ENCODE data around the gene ZNF460.

Gene ZNF460

DNA sequence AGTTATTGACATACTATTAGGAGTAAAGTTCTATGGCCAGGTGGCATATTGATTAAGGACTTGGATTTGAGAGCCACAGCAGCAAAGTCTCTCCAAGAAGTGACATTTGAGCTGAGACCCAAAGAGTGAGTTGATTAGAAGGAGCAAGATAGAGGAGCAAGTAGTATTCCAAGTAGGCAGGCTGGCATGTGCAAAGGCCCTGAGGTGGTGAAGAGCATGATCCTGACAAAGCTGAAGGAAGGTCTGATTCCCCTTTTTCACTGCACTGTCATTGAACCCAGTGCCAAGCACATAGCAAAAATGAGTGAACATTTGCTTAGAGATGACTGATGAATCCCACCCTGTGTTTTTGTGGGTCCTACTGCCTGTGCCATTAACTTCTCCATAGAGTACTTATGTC lies 44.7 kb downstream of the ZNF460 start:
- in situ Hi-C loops (cut with HindIII; ENCODE audit: low pct_unique_long_range_greater_than_20kb, low sequenced_read_pairs) = no loop called here
- TF ChIP-seq JUND (IDR thresholded peaks at IDR 0.05; ENCODE audit: low read depth) = no peak
- DNase-seq (ENCODE audit: low read depth in 1 of 2, low spot score in 1 of 2) = no peak

GRCh38 chr19:57327993-57328392 lies 47.7 kb downstream of the ZNF460 start:
- no peak for DNase-seq (ENCODE audit: low read depth in 1 of 2, low spot score in 1 of 2)
- in situ Hi-C loops (cut with HindIII; ENCODE audit: low pct_unique_long_range_greater_than_20kb, low sequenced_read_pairs) = no loop called here
- TF ChIP-seq JUND (IDR thresholded peaks at IDR 0.05; ENCODE audit: low read depth) = no peak

GRCh38 chr19:57334191-57334590 lies 53.9 kb downstream of the ZNF460 start:
- peak in 1 of 2 experiments; percentile 85 for DNase-seq (ENCODE audit: low read depth in 1 of 2, low spot score in 1 of 2)
- TF ChIP-seq JUND (IDR thresholded peaks at IDR 0.05; ENCODE audit: low read depth) = no peak
- in situ Hi-C loops (cut with HindIII; ENCODE audit: low pct_unique_long_range_greater_than_20kb, low sequenced_read_pairs) = no loop called here

- DNase-seq (ENCODE audit: low read depth in 1 of 2, low spot score in 1 of 2) = peak in 1 of 2 experiments; percentile 18
- no peak for TF ChIP-seq JUND (IDR thresholded peaks at IDR 0.05; ENCODE audit: low read depth)
- in situ Hi-C loops (cut with HindIII; ENCODE audit: low pct_unique_long_range_greater_than_20kb, low sequenced_read_pairs) = no loop called here
Observed at GRCh38 chr19:57338877-57339276, 58.6 kb downstream of the ZNF460 start.

- TF ChIP-seq JUND (IDR thresholded peaks at IDR 0.05; ENCODE audit: low read depth) = no peak
- in situ Hi-C loops (cut with HindIII; ENCODE audit: low pct_unique_long_range_greater_than_20kb, low sequenced_read_pairs) = no loop called here
- DNase-seq (ENCODE audit: low read depth in 1 of 2, low spot score in 1 of 2) = no peak
Observed at GRCh38 chr19:57342582-57342981, 62.3 kb downstream of the ZNF460 start.

Measured in T47D (cell line).